OCI-LY7 (cell line): Measurements from ENCODE around the gene LIN52. TPM values are rescaled to one million over a fixed set of nuclear protein-coding genes. Genes with fewer than 3 reads are reported as not detected.
"Not testable (repeated sequence)": the region's sequence is repeated elsewhere in the genome, so short reads cannot be mapped to it uniquely, and the experiment has no call there.

Experiments used
- BruUV-seq: library from RNA; stranded (reverse); fragments of 400-500 nt; replicated peaks from 2 replicates; lab custom pipeline; 2021; lab: Mats Ljungman, UMichigan
- CTCF ChIA-PET: fragments of 300-600 bp; sonication (Branson Sonifier 250); formaldehyde crosslinking; loops from one replicate; lab custom pipeline; 2022; ENCODE audit warnings: antibody characterized with exemption; ENCODE audit not compliant: unreplicated experiment; lab: Charles Lee
- POLR2A ChIA-PET: fragments of 300-600 bp; sonication (Branson Sonifier 250); formaldehyde crosslinking; loops from one replicate; lab custom pipeline; 2022; ENCODE audit warnings: antibody characterized with exemption; lab: Charles Lee
- DNase-seq: peaks from one replicate; pipeline ENCODE4 v3.0.0-alpha.2; 2015; ENCODE audit warnings: low spot score
- H2AFZ ChIP-seq: fragments of 200-600 bp; sonication (generic), shearing (Covaris generic); 2 replicates; pipeline ENCODE4 v1.6.1; 2014; ENCODE audit warnings: mild to moderate bottlenecking, antibody characterized with exemption, low read length, moderate library complexity
- H3K27ac ChIP-seq: fragments of 200-600 bp; sonication (generic); 2 replicates; pipeline ENCODE4 v1.5.1; 2014; ENCODE audit warnings: mixed run types, low read depth, mild to moderate bottlenecking, moderate library complexity, low read length, inconsistent platforms; ENCODE audit not compliant: poor library complexity, severe bottlenecking
- H3K36me3 ChIP-seq: fragments of 200-600 bp; sonication (generic); 2 replicates; pipeline ENCODE4 v1.6.1; 2014; ENCODE audit warnings: mild to moderate bottlenecking, antibody characterized with exemption, low read length, moderate library complexity, mixed read lengths; ENCODE audit not compliant: insufficient read depth
- H3K4me1 ChIP-seq: fragments of 200-600 bp; sonication (generic); 2 replicates; pipeline ENCODE4 v1.5.1; 2014; ENCODE audit warnings: mild to moderate bottlenecking, low read length; ENCODE audit not compliant: insufficient read depth, poor library complexity, severe bottlenecking
- H3K4me2 ChIP-seq: fragments of 200-600 bp; sonication (generic); 2 replicates; pipeline ENCODE4 v1.6.1; 2014; ENCODE audit warnings: mild to moderate bottlenecking, low read length
- H3K4me3 ChIP-seq: fragments of 200-600 bp; sonication (generic); 2 replicates; pipeline ENCODE4 v1.5.1; 2014; ENCODE audit warnings: mild to moderate bottlenecking, low read depth, low read length; ENCODE audit not compliant: poor library complexity, severe bottlenecking
- H3K79me2 ChIP-seq: fragments of 200-600 bp; sonication (generic); 2 replicates; pipeline ENCODE4 v1.6.1; 2016; ENCODE audit warnings: low read depth, mild to moderate bottlenecking, low read length, moderate library complexity, mixed read lengths; ENCODE audit not compliant: insufficient read depth
- H3K9me2 ChIP-seq: fragments of 200-600 bp; sonication (generic); 2 replicates; pipeline ENCODE4 v1.6.1; 2016; ENCODE audit warnings: mild to moderate bottlenecking, low read length, mixed read lengths; ENCODE audit not compliant: insufficient read depth
- H3K9me3 ChIP-seq: fragments of 200-600 bp; sonication (generic); 2 replicates; pipeline ENCODE4 v1.6.1; 2014; ENCODE audit warnings: mild to moderate bottlenecking, mixed run types, low read length, mixed read lengths
- H4K20me1 ChIP-seq: fragments of 200-600 bp; sonication (generic); 2 replicates; pipeline ENCODE4 v1.6.1; 2014; ENCODE audit warnings: mild to moderate bottlenecking, antibody characterized with exemption, low read length, moderate library complexity, mixed read lengths; ENCODE audit not compliant: insufficient read depth
- CTCF ChIP-seq: fragments of 200-600 bp; sonication (generic); conservative IDR thresholded peaks from 2 replicates; pipeline ENCODE4 v1.5.1; 2014; ENCODE audit warnings: mild to moderate bottlenecking, antibody characterized with exemption, low read length, moderate library complexity, mixed read lengths
- EZH2phosphoT487 ChIP-seq: fragments of 200-600 bp; sonication (generic); IDR thresholded peaks from 2 replicates; pipeline ENCODE4 v1.6.1; 2018; ENCODE audit warnings: low read depth, borderline replicate concordance, mild to moderate bottlenecking, mixed run types, antibody characterized with exemption, low read length, moderate library complexity, mixed read lengths
- intact Hi-C: fragments of 100-400 bp; cut with micrococcal nuclease; formaldehyde crosslinking; loops from one replicate; pipeline ENCODE4 v1.10.0; 2022; ENCODE audit not compliant: unreplicated experiment
- total RNA-seq, 2 experiments: library from RNA; depleted of rRNA in 1 of 2; stranded (reverse); fragments of >200 nt in 1 of 2; shearing (Covaris generic) in 1 of 2; gene quantifications; 2 replicates each; pipeline ENCODE4 v1.2.3, GENCODE V29; 2014 to 2022

The LIN52 gene
- total RNA-seq, 2 experiments from 2014 or later, result 9.8 to 18.0 TPM

- CTCF ChIA-PET, H3K4me1 ChIP-seq, H3K4me2 ChIP-seq, BruUV-seq, H4K20me1 ChIP-seq, H3K27ac ChIP-seq, H2AFZ ChIP-seq, POLR2A ChIA-PET, H3K79me2 ChIP-seq, H3K9me2 ChIP-seq, H3K4me3 ChIP-seq, H3K9me3 ChIP-seq: not testable (repeated sequence)
- peak; percentile 76 for TF ChIP-seq CTCF
- DNase-seq, result peak; percentile 65
- intact Hi-C loops, result loop anchor here (1.0 kb wide), 1 partner anchor 140 kb away; no protein-coding TSS in a partner anchor
- H3K36me3 ChIP-seq, result peaks cover 29% of the 10 kb centered on the region
Observed at GRCh38 chr14:74111395-74112216, 26.9 kb downstream of the LIN52 start.

- H4K20me1 ChIP-seq, H3K4me1 ChIP-seq, H3K36me3 ChIP-seq, H3K4me2 ChIP-seq, H3K27ac ChIP-seq, CTCF ChIA-PET, BruUV-seq, H3K4me3 ChIP-seq, H3K9me3 ChIP-seq, POLR2A ChIA-PET, H3K79me2 ChIP-seq, H2AFZ ChIP-seq, intact Hi-C loops, DNase-seq, H3K9me2 ChIP-seq: not testable (repeated sequence)
Observed at GRCh38 chr14:74125487-74125886, 40.7 kb downstream of the LIN52 start.

GRCh38 chr14:74126315-74127013, 41.7 kb downstream of the LIN52 start:
- H3K4me3 ChIP-seq, result no peak overlapping the region
- CTCF ChIA-PET, result no interaction called here
- H3K79me2 ChIP-seq, result no peaks in the 10 kb centered on the region
- H3K36me3 ChIP-seq, result no peaks in the 10 kb centered on the region
- no peak for DNase-seq
- H3K9me2 ChIP-seq, result no peaks in the 10 kb centered on the region
- intact Hi-C loops, result no loop called here
- no TSS peak for BruUV-seq
- H3K4me2 ChIP-seq, result no peak overlapping the region
- H3K27ac ChIP-seq, result no peak overlapping the region
- POLR2A ChIA-PET, result interaction anchor here (2.4 kb wide), 1 partner anchor 13 kb away, joined by 15 read pairs; no protein-coding TSS in a partner anchor
- H3K4me1 ChIP-seq, result no peaks in the 10 kb centered on the region
- no peaks in the 10 kb centered on the region for H3K9me3 ChIP-seq
- no peak overlapping the region for H2AFZ ChIP-seq
- no peaks in the 10 kb centered on the region for H4K20me1 ChIP-seq
- no peak for TF ChIP-seq CTCF
- TF ChIP-seq EZH2phosphoT487, result no peak
